Ascending aorta (tissue), 2 donors: ENCODE results near the gene PTGDS. TPM values are rescaled to one million over a fixed set of nuclear protein-coding genes. Genes with fewer than 3 reads are reported as not detected.
A peak's percentile ranks its signal among the peaks of the same experiment; 100 is the strongest.

Source experiments
- DNase-seq, 2 donors: peaks; one replicate each; pipeline ENCODE4 v3.0.0-alpha.2; 2019; ENCODE audit warnings: low spot score in 2 of 2
- H3K27ac ChIP-seq, 2 donors: fragments of 200-600 bp; sonication (generic); one replicate each; pipeline ENCODE4 v1.5.1; 2016 to 2017; ENCODE audit warnings: mild to moderate bottlenecking in 1 of 2
- H3K27me3 ChIP-seq: fragments of 200-600 bp; sonication (generic); one replicate; pipeline ENCODE4 v1.5.1; 2017
- H3K36me3 ChIP-seq, 2 donors: fragments of 200-600 bp; sonication (generic); one replicate each; pipeline ENCODE4 v1.5.1; 2016
- H3K4me1 ChIP-seq, 2 donors: fragments of 200-600 bp; sonication (generic); one replicate each; pipeline ENCODE4 v1.5.1; 2016 to 2017; ENCODE audit warnings: mild to moderate bottlenecking in 1 of 2
- H3K4me3 ChIP-seq, 2 donors: fragments of 200-600 bp; sonication (generic); one replicate each; pipeline ENCODE4 v1.5.1; 2016 to 2017; ENCODE audit warnings: mild to moderate bottlenecking in 1 of 2
- H3K9me3 ChIP-seq, 2 donors: fragments of 200-600 bp; sonication (generic); one replicate each; pipeline ENCODE4 v1.5.1; 2016
- intact Hi-C: fragments of 100-400 bp; cut with DNase I; formaldehyde crosslinking; loops from one replicate; pipeline ENCODE4 v1.15.1; 2023
- total RNA-seq: library from RNA; depleted of rRNA; stranded (reverse); fragments of >200 nt; gene quantifications from one replicate; pipeline ENCODE4 v1.1.0, GENCODE V29; 2016
- TF ChIP-seq, protein P1 (sequence below), 3 experiments: fragments of 200-600 bp in 2 of 3; fragments of 450-650 bp in 1 of 3; sonication (generic) in 2 of 3; IDR thresholded peaks; one replicate each; pipeline ENCODE4 v1.5.1; 2016 to 2019; ENCODE audit warnings: antibody characterized with exemption in 3 of 3, mild to moderate bottlenecking in 1 of 3, moderate library complexity in 1 of 3

PTGDS gene
- total RNA-seq, 1 donor from 2014 or later, result 68.3 TPM

DNA sequence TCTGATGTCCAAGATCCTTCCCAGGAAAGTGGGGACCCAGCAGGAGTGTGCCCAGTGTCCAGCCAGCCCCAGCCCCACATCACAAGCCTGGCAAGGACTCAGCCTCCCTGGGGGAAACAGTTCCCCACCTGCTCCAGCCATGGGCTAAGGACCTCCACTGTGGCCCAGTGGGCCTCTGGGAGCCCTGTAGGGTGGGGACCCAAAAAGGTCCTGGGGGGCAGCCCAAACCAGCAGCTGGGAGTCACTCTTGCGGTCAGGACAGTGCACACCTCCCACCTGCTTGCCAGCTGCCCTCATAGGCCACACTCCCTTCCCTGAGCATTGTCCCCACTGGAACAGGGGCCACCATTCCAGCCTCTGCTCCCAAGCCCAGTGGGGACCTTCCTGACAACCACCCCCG, 49.1 kb downstream of the PTGDS start:
- DNase-seq, result no peak
- H3K4me3 ChIP-seq, result no peak overlapping the region
- TF ChIP-seq, protein P1, sequence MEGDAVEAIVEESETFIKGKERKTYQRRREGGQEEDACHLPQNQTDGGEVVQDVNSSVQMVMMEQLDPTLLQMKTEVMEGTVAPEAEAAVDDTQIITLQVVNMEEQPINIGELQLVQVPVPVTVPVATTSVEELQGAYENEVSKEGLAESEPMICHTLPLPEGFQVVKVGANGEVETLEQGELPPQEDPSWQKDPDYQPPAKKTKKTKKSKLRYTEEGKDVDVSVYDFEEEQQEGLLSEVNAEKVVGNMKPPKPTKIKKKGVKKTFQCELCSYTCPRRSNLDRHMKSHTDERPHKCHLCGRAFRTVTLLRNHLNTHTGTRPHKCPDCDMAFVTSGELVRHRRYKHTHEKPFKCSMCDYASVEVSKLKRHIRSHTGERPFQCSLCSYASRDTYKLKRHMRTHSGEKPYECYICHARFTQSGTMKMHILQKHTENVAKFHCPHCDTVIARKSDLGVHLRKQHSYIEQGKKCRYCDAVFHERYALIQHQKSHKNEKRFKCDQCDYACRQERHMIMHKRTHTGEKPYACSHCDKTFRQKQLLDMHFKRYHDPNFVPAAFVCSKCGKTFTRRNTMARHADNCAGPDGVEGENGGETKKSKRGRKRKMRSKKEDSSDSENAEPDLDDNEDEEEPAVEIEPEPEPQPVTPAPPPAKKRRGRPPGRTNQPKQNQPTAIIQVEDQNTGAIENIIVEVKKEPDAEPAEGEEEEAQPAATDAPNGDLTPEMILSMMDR (IDR thresholded peaks at IDR 0.05), result no peak
- H3K27me3 ChIP-seq, result no peaks in the 10 kb centered on the region
- no peaks in the 10 kb centered on the region for H3K36me3 ChIP-seq
- H3K27ac ChIP-seq, result no peak overlapping the region
- intact Hi-C loops, result no loop called here
- H3K9me3 ChIP-seq, result no peaks in the 10 kb centered on the region
- H3K4me1 ChIP-seq, result peaks cover 17% of the 10 kb centered on the region in 2 donors

DNA sequence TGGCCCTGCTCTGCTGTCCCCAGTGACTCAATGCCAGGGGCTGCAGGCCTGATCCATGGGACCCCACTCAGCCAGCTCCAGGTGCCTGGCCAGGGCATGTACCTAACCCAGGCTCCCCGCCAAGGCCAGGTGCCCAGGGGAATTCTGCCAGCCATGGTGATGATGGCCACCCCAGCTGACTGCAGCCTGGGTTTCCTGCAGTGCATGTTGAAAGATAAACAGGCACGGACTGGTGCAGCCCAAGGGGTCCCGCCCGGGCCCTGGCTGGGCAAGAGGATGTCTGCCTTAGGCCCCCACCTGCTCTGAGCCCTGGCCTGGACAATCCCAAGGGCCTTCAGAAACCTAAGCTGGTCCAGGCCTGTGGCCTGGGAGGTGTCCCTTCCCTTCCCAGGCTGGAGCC, 49.5 kb downstream of the PTGDS start:
- no peak for DNase-seq
- H3K9me3 ChIP-seq, result no peaks in the 10 kb centered on the region
- no peaks in the 10 kb centered on the region for H3K36me3 ChIP-seq
- H3K4me1 ChIP-seq, result peaks cover 17% of the 10 kb centered on the region in 2 donors
- TF ChIP-seq, protein P1 (IDR thresholded peaks at IDR 0.05), result no peak
- H3K27me3 ChIP-seq, result no peaks in the 10 kb centered on the region
- peak overlapping the region in 1 of 2 donors; percentile 66 for H3K4me3 ChIP-seq
- H3K27ac ChIP-seq, result peak overlapping the region; percentile 31 to 53
- intact Hi-C loops, result no loop called here

DNA sequence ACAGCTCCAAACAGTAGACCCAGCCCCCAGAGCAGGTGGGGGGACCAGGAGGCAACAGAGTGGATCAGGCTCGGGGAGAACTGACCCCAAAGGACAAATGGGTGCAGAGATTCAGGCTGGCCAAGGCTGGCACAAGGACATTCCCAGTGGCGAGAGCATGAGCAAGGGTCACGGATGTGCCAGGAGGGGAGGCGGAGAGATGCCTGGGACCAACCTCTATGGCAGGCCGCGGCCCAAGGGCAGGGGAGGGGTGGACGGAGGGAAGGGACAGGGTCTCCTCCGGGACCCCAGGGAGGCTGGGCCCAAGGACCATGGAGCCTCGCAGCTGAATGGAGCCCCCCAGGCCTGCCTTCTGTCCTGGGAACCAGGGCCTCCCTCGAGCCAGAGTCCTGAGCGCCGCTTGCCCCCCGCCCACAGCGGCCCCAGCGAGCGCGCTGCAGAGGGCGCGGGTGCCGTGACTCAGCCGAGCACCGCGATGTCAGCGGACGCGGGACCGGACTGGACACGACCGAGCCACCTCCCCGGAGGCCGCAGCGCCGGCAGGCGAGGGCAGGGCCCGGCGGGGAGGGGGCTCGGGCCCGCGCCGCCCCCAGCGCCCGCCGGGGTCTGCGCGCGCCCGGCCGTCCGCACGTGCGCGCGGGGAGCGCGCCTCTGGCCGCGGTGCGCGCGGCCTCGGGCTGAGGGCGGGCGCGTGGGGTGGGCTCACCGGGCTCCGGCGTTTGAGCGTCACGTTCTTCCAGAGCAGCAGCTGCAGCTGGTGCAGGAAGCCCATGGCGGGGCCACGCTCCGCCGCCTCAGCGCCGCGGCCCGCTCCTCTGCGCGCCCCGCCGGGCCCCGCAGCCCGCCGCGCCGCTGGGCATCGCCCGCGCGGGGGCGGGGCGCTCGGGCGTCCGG, 50.3 kb downstream of the PTGDS start, which contains the start of gene ABCA2:
ABCA2 (minus strand) TSS at position 869 of the 894 bp plus-strand sequence; CDS start at position 772, 97 bp downstream.
- no peaks in the 10 kb centered on the region for H3K27me3 ChIP-seq
- H3K9me3 ChIP-seq, result no peaks in the 10 kb centered on the region
- TF ChIP-seq, protein P1 (IDR thresholded peaks at IDR 0.05), result no peak
- peaks cover 17% of the 10 kb centered on the region in 2 donors for H3K4me1 ChIP-seq
- DNase-seq, result no peak
- intact Hi-C loops, result loop anchor here (1.0 to 2.0 kb wide), 4 partner anchors 35 to 237 kb away; partner anchors contain the start of genes PAXX, PHPT1 and TMEM141
- H3K36me3 ChIP-seq, result no peaks in the 10 kb centered on the region
- peak within 1 kb of the TSS; percentile 71 to 94 for H3K4me3 ChIP-seq
- H3K27ac ChIP-seq, result peak within 1 kb of the TSS; percentile 53 to 62

DNA sequence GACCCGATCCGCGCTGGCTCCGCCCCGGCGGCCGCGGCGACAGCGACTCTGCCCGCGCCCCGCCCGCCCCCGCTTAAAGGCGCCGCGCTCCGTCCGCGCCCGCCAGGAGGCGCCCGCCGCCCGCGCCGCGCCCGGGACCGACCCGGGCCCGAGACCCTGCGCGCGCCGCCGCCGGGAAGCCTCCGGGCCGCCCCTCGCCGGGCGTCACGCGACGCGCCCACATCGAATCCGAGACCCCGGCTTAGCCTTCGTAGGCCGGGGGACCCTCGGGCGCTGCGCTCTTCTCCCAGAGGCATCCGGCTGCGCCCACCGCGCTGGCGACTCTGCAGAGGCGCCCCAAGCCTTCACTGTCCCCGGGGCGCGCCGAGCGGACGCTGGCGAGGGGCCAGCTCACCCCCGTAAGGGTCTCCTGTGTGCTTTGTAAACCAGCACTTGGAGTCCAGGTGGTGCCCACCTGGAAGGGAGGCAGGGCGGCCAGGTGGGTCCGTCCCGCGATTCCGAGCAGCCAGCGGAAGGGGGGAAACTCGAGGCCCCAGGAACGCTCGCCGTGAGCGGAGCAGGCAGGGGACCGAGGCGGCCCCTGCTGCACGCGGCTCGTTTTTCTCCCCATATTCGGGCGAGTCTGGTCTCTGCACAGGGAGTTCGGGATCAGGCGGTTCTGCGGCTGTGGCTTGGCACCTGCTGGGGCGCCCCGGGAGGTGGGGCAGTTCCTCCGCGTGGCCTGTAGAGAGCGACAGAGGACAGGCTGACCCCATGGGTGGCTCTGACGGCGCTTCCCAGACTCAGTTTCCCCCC, 51.2 kb downstream of the PTGDS start:
- Histone ChIP-seq H3K27me3 (no peaks in the 10 kb centered on the region), H3K27ac (peak overlapping the region in 1 of 2 donors; percentile 62), H3K36me3 (no peaks in the 10 kb centered on the region), H3K4me1 (peaks cover 17% of the 10 kb centered on the region in 2 donors), H3K9me3 (no peaks in the 10 kb centered on the region), H3K4me3 (peak overlapping the region; percentile 71 to 94)
- TF ChIP-seq, protein P1 (IDR thresholded peaks at IDR 0.05), result peak in 2 of 3 experiments; percentile 25 to 31
- no peak for DNase-seq
- intact Hi-C loops, result loop anchor here (1.0 to 2.0 kb wide), 4 partner anchors 36 to 238 kb away; partner anchors contain the start of genes PAXX, PHPT1 and TMEM141
